Medulla oblongata (tissue), 1 donor: ENCODE results near the gene RPTOR.
A peak's percentile ranks its signal among the peaks of the same experiment; 100 is the strongest.
"Not testable (repeated sequence)": the region's sequence is repeated elsewhere in the genome, so short reads cannot be mapped to it uniquely, and the experiment has no call there.

ENCODE experiments used
- DNase-seq: peaks from one replicate; pipeline ENCODE4 v3.0.0-alpha.2; 2015; ENCODE audit errors: extremely low spot score

The RPTOR gene

DNA sequence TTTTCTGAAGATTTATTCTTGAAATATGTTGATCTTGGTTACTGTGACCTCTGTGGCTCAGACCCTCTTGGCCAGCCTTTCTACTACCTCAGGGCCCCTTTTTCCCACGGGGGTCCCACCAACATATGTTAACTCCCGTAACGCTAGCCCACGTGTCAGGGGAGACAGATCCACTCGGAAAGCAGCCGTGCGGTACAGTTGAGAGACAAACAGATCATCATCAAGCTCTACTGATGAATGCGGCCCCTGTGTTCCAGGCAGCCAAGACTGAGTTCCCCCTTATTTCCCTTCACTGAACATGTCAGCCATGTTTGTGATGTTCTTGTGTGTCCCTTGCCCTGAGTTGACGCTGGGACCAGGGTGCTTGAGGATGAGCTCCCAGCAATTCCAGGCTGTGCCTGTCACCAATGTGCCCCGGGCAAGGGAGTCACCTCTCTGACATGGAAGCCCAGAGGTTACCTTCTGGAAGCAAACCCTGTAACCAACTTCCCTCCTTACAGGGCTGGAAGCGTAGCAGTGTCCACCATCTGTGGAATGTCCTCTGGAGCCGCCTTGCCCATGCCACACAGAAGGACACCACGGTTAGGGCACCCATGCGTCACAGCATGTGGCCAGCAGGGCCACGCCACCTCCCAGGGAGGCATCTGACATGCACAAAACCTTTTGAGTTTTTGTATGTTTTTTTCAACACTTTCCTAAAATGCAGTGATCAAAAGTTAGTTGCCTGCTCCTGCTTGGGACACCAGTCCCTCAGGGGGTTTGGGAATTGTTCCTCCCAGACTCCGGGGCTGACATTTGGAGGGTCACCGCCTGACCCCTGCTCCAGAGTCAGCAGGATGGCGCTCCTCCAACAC, 253.3 kb downstream of the RPTOR start:
- DNase-seq, result no peak

DNA sequence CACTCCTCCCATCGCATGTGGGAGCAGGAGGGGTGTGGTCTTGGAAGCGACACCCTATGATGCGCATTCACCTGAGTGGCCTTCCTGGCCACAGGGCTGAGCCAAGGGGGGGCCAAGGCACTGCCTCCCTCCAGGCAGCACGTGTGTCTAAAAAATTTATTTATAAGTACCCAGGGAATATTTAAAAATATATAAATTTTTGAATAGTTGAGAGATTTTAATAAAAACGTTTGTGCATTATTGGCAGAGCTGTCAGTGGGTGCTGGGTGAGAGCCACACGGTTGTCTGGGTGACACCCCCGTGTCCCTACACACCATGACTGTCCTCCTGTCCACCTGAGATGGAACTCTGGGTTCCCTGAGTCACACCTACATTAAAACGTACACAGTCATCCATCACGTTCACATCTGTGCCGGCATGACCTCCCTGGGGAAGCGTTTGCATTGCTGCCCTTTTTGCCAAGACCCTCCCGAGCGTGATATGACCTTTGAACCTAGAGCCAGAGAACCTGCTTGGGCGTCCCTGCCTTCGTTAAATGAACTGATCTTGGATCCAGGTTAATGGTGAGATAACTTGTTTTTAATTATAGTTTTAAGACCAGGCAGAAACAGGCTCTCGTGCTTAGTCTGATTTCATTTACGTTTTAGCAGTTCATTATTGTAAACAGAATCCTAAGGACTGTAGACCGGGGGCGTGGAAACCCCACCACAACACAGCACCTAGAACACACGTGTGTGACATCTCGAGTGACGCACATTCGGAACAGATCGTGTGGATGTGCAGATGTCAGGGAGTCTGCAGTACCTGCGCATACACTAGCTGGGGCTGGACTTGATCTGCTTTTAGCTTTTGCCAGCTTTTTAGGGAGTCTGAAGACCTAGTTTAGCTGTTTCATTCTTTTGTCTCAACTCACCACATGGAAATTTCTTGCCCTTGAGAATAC, 254.2 kb downstream of the RPTOR start:
- DNase-seq, result no peak

DNA sequence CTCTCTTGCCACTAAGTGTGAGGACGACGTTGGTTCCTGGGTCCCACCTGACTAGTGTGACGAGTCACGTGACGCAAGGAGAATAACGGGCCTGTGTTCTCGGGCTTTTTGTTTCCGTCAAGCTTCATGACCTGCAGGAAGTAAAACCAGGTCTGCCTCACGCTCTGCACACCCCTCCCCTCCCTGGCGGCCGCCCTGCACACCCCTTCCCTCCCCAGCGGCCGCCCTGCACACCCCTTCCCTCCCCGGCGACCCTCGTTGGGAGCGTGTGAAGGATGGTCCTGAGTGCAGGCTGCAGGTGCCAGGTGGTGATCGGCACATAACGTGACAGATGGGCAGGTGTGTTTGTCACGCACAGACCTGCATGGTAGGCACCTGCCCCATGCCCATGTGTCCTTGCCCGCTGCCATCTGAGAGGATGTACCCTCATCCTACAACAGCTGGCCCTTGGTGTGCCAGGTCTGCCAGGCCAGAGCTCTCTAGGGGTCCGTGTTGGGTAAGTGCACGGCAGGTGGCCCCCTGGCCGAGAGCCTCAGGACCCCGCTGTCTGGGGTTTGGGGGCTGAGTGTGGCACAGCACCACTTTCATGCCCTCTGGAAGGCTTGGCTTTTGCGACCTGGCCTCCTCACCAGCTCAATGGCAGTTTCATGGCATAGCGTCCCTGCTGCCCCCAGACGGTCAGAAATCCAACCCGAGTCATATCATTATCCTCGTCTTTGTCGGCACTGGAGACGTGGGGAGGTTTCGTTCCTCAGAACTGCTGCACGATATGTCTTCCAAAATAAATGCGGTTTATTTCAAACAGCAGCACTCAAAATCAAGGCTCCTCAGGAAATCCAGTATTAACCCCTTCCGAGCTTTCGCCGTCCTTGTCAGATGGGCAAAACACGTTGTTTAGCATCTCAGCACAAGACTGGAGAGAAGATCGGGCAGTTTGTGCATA, 255.2 kb downstream of the RPTOR start:
- no peak for DNase-seq

DNA sequence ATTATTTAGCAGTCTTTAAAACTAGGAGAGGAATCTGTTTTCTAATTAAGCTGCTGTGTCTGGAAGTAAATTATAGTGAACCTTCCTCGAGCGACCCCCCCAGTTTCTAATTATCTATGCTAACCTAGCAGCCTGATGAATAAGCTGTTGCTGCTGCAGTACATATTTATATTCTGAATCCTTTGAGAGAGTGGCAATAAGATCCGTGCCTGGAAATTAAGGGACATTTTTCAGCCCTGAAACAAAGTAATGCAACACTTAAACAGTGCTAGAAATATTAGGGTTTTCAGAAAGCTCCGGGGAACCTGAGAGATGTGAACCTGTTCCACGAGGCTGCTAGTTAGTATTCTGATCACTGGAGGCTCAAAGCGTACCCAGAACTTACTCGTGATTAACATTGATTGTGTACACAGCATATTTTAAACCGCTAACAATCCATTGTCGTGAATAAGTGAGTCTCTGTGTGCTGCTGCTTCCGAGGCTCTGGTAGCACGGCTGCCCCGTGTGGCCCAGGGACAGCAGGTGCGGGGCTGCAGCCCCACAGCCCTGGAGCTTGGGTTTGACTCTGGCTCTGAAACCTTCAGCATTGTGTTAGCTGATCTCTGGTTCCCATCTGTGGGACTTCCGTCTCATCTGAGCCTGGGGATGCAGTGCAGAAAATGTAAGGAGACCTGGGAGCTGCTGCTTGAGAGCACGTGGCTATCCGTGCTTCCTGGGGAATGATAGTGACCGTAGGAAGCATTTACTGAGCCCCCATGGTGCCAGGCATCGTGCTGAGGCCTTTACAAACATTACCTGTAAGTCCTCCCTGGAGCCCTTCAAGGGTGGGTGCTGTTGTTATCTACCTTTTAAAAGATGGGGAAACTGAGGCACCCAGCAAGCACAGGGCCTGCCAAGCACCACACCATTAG, 256.1 kb downstream of the RPTOR start:
- peak; percentile 22 for DNase-seq

DNA sequence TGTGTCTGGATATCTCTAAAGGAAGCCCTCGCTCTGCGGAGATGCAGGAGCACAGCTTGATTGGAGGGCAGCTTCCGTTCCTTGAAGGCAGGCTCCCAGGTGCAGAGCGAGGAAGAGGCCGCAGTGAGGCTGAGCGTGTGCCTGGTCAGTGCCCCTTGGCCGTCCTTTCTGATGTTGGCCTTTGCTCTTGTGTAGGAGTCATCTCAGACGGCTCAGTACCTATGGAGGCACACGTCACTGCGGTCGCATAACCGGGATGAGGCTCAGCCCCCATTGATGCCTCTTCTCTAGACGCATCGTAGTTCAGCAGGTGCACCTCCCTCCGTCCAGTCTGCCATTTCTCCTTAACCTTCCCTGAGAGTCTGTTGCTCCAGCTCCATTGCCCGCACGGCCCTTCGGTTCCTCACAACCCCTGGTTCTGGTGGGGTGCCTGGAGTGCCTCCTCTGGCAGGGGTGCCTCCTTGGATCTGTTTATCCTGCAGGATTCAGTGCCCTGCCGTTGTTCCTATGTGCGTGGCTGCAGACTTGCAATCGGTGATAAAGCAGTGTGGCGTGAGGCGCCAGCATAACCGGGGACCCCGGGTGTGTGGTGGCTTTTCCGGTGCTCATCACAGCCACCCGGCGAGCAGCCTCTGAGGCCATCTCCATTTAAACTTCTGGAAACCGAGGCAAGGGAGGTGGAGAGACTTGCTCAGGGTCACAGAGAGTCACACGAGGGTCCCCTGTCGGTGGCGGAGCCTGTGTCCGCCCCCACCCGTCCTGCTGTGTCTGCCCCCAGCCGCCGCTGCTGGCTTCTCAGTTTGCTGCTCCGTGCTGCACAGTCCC, 258.2 kb downstream of the RPTOR start:
- DNase-seq, result no peak

DNA sequence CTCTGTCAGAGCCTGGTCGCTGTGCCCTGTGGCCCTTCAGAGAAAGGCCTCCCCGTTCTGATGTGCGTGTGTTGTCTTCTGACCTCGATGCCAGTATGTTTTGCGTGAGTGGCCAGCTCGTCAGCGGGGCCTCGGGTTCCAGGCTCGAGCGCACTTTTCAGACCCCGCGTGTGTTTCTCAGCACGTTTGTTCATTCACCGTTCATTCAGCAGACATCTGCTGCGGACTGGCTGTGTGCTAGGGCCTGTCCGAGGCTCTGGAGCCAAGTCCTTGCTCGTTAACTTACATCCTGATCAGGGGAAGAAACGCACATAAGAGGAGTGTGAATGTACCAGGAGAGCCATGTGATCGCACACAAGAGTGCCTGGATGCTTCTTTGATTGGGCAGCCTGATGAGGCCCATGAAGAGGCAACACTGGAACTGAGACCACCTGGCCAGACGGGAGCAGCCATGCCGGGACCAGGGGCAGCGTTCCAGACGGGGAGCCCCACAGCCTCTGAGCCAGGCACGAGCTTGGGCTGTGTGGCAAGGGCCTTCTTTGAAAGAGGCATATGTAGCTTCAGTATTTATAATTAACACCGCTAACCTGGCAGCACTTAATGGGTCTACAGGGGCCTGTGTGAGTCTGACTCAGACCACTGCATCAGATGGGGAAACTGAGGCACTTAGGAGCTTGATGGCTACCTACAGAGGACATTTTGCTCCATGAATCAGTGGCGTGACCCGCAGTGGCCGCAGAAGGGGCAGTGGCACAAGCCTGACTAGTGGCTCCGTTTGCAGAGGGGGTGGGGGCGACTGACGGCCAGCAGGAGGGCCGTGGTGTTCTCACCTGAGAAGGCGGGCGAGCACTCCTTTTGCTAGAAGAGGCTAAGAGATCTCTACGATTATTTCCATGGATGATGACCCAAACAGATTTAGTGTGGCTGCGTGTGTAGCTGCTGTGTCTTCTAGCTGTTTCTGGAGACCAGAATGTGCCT, 259.1 kb downstream of the RPTOR start:
- DNase-seq, result no peak

DNA sequence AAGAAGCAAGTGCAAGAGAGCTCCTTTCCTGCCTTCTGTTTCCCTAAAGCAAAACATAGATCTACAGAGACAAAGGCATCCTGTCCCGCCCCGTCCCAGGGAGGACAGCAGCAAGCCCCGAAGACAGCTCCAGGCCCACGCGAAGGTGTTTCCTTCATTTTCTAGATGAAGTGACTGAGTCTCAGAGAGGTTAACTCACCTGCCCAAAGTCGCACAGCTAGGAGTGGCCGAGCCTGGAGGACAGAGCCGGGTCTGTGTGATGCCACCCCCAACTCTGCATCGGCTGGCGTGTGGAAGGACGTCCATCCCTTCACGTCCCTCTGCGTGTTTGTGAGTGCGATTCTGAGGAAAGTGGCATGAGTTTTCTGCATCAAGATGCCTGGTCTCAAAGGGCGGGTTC, 259.8 kb downstream of the RPTOR start:
- no peak for DNase-seq

DNA sequence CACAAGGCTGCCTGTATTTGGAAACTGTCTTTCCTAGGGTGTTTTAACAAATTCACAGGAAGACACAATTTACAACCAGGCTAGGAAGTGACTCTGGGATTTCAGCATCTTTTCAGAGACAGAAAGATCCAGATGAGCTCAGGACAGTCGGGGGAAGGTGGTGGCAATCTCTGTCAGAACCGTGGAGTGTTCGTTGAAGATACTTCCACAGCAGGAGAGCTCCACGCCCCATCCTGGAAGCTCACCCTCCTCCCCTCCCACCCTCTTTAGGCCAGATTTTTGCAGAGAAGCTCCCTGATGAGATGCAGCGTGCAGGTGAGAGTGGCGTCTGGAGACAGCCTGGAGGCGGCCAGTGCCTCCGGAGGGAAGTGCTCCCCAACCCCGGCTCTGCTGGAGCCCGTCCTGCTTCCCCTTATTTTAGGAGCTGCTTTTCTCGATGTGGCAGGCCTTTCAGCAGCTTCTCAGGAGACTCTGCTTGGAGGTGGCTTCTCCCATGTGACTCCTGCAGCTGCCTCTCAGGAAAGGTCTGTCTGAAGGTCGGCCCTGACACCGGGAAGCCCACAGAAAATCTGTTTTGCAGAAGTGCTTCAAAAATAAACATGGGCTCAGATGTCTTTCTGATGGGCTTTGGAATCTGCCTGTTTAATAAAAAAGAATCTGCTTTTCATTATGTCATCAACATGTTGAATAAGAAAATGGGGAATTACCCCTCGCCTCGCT, 260.6 kb downstream of the RPTOR start:
- DNase-seq, result no peak

DNA sequence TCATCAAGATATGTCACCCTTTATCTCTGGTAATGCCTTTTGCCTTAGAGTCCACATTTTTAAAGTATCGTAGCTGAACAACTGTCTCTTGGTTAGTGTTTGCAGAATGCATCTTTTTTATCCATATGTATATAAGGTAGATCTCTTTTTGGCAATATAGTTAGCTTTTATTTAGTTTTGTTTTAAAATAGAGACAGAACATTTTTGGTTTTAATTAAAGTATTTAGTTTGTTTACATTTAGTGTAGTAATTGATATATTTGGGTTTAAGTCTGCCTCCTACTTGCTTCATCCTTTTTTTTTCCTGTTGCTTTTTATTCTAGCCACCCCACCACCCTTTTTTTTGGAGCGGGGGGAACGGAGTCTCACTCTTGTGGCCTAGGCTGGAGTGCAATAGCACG, 262.4 kb downstream of the RPTOR start:
- DNase-seq, result no peak

DNA sequence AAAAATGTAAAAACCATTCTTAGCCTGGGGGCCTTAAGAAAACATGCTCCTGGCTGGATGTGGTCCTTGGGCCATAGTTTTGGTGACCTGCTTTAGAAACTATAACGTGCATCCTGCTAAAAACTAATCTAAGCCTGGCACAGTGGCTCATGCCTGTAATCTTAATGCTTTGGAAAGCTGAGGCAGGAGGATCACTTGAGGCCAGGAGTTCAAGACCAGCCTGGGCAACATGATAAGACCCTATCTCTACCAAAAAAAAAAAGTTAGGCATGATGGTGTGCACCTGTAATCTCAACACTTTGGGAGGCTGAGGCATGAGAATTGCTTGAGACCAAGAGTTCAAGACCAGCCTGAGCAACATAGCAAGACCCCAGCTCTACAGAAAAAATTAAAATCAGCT, 263.2 kb downstream of the RPTOR start:
- no peak for DNase-seq

DNA sequence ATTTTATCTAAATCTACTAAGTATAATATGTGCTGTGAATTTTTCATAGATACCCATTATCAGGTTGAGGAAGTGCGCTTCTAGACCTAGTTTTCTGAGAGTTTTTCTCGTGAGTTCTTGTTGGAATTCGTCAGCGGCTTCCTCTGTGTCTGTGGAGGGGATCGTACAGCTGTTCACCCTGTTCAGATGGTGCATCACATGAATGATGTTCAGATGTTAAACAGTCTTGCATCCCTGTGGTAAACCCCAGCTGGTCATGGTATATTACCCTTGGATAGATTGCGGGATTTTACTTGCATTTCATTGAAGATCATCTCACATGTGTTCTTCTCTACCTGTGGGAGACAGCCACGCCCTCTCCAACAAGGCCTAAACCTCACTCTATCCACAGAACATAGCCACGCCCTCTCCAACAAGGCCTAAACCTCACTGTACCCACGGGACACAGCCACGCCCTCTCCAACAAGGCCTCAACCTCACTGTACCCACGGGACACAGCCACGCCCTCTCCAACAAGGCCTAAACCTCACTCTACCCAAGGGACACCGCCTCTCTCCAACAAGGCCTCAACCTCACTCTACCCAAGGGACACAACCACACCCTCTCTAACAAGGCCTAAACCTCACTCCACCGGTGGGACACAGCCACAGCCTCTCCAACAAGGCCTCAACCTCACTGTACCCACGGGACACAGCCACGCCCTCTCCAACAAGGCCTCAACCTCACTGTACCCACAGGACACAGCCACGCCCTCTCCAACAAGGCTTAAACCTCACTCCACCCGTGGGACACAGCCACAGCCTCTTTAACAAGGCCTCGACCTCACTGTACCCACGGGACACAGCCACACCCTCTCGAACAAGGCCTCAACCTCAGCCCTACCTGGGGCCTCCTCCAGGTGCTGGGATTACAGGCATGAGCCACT, 266.8 kb downstream of the RPTOR start:
- no peak for DNase-seq

DNA sequence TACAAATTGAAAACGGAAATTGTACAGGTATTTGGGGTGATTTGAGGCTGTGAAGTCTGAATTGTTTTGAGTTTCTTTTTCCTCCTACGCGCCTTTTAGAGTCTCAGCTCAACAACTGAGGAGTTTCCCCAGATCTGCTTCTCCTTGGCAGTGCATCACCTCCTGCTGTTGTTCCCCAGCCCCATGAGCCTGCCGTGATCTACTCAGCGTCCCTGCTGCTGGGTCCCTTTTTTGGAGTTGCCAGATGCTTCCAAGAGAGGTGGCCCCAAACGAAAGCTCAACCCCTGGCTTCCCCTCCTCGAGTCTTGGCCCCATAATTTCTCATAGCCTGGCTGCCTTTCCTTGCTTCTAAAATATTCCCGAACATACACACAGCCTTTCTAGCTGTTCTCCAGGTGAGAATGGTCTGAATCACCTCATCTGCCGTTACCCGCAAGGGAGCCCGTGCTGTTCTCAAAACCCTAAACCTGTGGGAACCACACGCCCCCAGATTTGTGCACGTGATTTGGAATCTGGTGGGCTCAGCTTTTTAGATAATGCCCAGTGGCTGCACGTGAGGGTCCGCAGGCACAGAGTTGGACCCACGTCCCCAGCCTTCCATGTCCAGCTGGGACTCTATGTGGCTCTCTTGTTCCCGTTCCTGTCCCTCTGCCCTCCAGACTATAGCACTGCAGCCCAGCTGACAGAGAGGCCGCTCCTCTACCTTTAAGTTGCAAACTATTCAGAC, 267.9 kb downstream of the RPTOR start:
- no peak for DNase-seq

DNA sequence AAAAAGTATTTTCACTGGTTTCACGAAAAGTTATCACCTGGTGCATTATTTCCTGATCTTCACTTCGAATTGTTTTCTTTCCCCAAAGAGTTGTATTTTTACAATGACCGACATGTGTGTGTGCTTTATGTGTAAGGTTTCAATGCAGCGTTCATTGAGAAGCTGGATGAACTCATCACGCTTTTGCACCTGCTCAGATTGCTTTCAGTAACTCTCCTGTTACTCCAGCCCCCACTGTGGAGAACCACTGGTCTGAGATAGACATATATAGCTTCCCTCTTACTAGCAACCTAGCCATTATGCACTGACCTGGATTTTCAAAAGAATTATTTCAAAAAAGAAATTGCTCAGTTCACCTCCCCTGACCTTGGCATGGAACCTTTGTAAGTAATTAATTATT, 268.7 kb downstream of the RPTOR start:
- no peak for DNase-seq

DNA sequence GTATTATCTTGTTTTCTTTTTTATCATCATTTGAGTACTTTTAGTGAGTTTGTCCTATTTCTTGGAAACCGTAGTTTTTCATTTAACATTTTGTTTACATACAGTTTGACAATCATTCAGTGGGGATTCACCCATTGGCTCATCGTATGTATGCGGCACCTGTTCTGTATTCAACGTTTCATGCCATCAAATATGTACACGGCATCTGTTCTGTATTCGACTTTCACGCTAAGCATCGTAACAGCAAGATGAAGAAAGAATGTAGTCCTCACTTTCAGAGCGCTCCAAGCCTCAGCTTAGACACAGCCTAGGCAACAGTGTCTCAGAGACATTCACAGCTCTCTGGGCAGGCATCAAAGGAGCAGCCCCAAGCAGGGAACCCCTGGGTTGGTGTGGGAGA, 269.9 kb downstream of the RPTOR start:
- no peak for DNase-seq

DNA sequence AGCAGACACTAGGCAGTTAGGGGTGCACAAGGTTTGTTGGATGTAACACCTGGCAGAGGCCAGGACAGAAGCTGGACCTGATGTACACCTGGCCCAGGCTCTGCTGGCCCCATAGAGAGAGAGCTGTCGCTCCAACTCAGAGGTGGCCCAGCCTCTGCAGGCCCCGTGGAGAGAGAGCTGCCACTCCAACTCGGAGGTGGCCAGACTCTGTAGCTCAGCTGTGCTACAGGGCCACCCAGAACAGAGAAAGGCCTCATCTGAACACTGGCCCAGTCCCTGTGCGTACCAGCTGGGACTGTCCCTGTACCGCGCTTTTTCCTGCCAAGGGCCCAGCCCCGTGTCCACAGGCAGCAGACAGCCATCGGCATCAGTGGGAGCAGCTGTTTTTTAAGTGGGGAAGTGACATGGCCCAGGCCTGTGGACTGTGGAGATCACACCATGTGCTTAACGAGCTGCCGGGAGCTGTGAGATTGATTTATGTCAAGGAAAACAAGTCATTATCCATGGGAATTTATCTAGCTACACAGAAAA, 270.6 kb downstream of the RPTOR start:
- no peak for DNase-seq

DNA sequence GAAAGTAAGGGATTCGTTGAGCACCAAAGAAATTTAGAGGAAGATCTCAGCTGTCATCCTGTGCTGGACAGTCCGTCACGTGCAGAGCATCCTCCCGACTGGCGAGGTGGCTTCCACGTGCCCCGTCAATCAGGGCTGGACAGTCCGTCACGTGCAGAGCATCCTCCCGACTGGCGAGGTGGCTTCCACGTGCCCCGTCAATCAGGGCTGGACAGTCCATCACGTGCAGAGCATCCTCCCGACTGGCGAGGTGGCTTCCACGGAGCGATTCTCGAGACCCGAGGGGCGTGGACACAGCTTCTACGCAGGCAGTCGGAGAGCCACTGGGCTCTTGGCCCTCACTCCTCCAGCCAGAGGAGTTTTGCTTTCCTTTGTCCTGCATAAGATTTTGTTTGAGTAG, 271.1 kb downstream of the RPTOR start:
- DNase-seq, result not testable (repeated sequence)
